ENCODE results near the gene OTOP3.

GRCh38 chr17:74953134-74953687 is 17.5 kb downstream of the OTOP3 start:
- TF ChIP-seq CTCF (IDR thresholded peaks at IDR 0.05) (no peak), POLR2A (IDR thresholded peaks at IDR 0.05) (no peak)
